CD14-positive monocyte (primary cell): Measurements from ENCODE around the gene NDUFS4. TPM values are rescaled to one million over a fixed set of nuclear protein-coding genes. Genes with fewer than 3 reads are reported as not detected.

Experiments
- DNase-seq, 3 donors: peaks; one replicate each; pipeline ENCODE4 v3.0.0-alpha.2; 2011 to 2022
- H2AFZ ChIP-seq: 2 replicates; pipeline ENCODE4 v1.6.0; 2012; ENCODE audit warnings: mild to moderate bottlenecking, low read depth, low read length, inconsistent platforms; ENCODE audit not compliant: insufficient read depth, poor library complexity, severe bottlenecking
- H3K27ac ChIP-seq, 2 donors: 1 replicate in 1 of 2; 2 replicates in 1 of 2; pipeline ENCODE4 v1.5.1; 2012 to 2013; ENCODE audit warnings: low read length in 2 of 2, control low read depth in 1 of 2, inconsistent platforms in 1 of 2, low read depth in 1 of 2, mild to moderate bottlenecking in 1 of 2
- H3K27me3 ChIP-seq, 2 donors: one replicate each; pipeline versions ENCODE4 v1.6.0 to v1.6.1; 2011 to 2013; ENCODE audit warnings: low read length in 2 of 2; ENCODE audit not compliant: control insufficient read depth in 2 of 2, insufficient read depth in 2 of 2
- H3K36me3 ChIP-seq, 2 donors: replicated peaks in 1 of 2; 1 replicate in 1 of 2; 2 replicates in 1 of 2; pipeline versions ENCODE4 v1.5.1 to v1.6.1; 2012 to 2013; ENCODE audit warnings: low read length in 2 of 2, control low read depth in 1 of 2, inconsistent platforms in 1 of 2, mild to moderate bottlenecking in 1 of 2; ENCODE audit not compliant: insufficient read depth in 2 of 2, control insufficient read depth in 1 of 2
- H3K4me1 ChIP-seq, 2 donors: 1 replicate in 1 of 2; 2 replicates in 1 of 2; pipeline versions ENCODE4 v1.5.1 to v1.6.1; 2012 to 2013; ENCODE audit warnings: low read length in 2 of 2, control low read depth in 1 of 2, inconsistent platforms in 1 of 2, mild to moderate bottlenecking in 1 of 2, moderate library complexity in 1 of 2; ENCODE audit not compliant: insufficient read depth in 2 of 2, control insufficient read depth in 1 of 2
- H3K4me2 ChIP-seq: replicated peaks from 2 replicates; pipeline ENCODE3; 2012; ENCODE audit warnings: low read length, moderate library complexity, mild to moderate bottlenecking; ENCODE audit not compliant: poor library complexity, severe bottlenecking; ENCODE audit errors: extremely low read depth
- H3K4me3 ChIP-seq, 3 experiments: fragments of 200-600 bp in 1 of 3; sonication (generic) in 1 of 3; replicated peaks in 1 of 3; 1 replicate in 2 of 3; 2 replicates in 1 of 3; pipeline ENCODE4 v1.5.1; 2011 to 2013; ENCODE audit warnings: low read length in 3 of 3, mild to moderate bottlenecking in 3 of 3, control low read depth in 2 of 3, low read depth in 2 of 3, inconsistent platforms in 1 of 3, moderate library complexity in 1 of 3
- H3K79me2 ChIP-seq: 2 replicates; pipeline ENCODE4 v1.6.0; 2012; ENCODE audit warnings: mild to moderate bottlenecking, control low read depth, inconsistent platforms, low read length, moderate library complexity; ENCODE audit not compliant: insufficient read depth
- H3K9ac ChIP-seq: 2 replicates; pipeline ENCODE4 v1.6.0; 2017; ENCODE audit warnings: low read length, mild to moderate bottlenecking; ENCODE audit not compliant: insufficient read depth, poor library complexity, severe bottlenecking
- H3K9me3 ChIP-seq, 2 donors: replicated peaks in 1 of 2; 1 replicate in 1 of 2; 2 replicates in 1 of 2; pipeline versions ENCODE4 v1.5.1 to v1.6.1; 2012 to 2013; ENCODE audit warnings: low read length in 2 of 2, control low read depth in 1 of 2; ENCODE audit not compliant: control insufficient read depth in 1 of 2, insufficient read depth in 1 of 2
- H4K20me1 ChIP-seq: 2 replicates; pipeline ENCODE4 v1.6.0; 2012; ENCODE audit warnings: mild to moderate bottlenecking, low read length, control low read depth, moderate library complexity; ENCODE audit not compliant: insufficient read depth
- H3K27ac Mint-ChIP-seq, 7 donors: one replicate each; pipeline ENCODE4 v1.8.0; 2020; ENCODE audit warnings: mild to moderate bottlenecking in 7 of 7, mixed read lengths in 7 of 7, moderate library complexity in 6 of 7, inconsistent platforms in 2 of 7
- H3K27me3 Mint-ChIP-seq, 3 donors: one replicate each; pipeline ENCODE4 v1.8.0; 2021 to 2022; ENCODE audit warnings: low read depth in 3 of 3, mild to moderate bottlenecking in 3 of 3, mixed read lengths in 3 of 3, moderate library complexity in 3 of 3, inconsistent platforms in 1 of 3
- H3K36me3 Mint-ChIP-seq, 2 donors: one replicate each; pipeline ENCODE4 v1.8.0; 2020; ENCODE audit warnings: mixed read lengths in 2 of 2, inconsistent platforms in 1 of 2, mild to moderate bottlenecking in 1 of 2
- H3K4me1 Mint-ChIP-seq: one replicate; pipeline ENCODE4 v1.8.0; 2020; ENCODE audit warnings: mild to moderate bottlenecking, mixed read lengths
- H3K4me3 Mint-ChIP-seq, 2 donors: one replicate each; pipeline ENCODE4 v1.8.0; 2020; ENCODE audit warnings: mild to moderate bottlenecking in 2 of 2, mixed read lengths in 2 of 2, moderate library complexity in 1 of 2
- H3K9me3 Mint-ChIP-seq, 7 donors: one replicate each; pipeline ENCODE4 v1.8.0; 2020 to 2022; ENCODE audit warnings: mixed read lengths in 7 of 7, mild to moderate bottlenecking in 6 of 7, moderate library complexity in 6 of 7, inconsistent platforms in 2 of 7
- CTCF ChIP-seq: fragments of 200-600 bp; IDR thresholded peaks from one replicate; pipeline ENCODE4 v1.8.0; 2022; ENCODE audit warnings: antibody characterized with exemption, mild to moderate bottlenecking
- WGBS: methylation state at CpG from one replicate; pipeline ENCODE4 v1.1.5; 2013; ENCODE audit warnings: missing lambda C conversion rate; ENCODE audit not compliant: insufficient coverage; 5-methylcytosine and 5-hydroxymethylcytosine counted together
- intact Hi-C, 2 donors: fragments of 100-400 bp; cut with micrococcal nuclease; formaldehyde crosslinking; loops; one replicate each; pipeline versions ENCODE4 v1.15.0 to v1.15.1; 2023
- polyA plus RNA-seq, 3 donors: library from polyadenylated mRNA; depleted of rRNA in 1 of 3; unstranded in 2 of 3; stranded (reverse) in 1 of 3; fragments of 300-500 nt in 2 of 3; fragments of >200 nt in 1 of 3; fragmentation: Illumina TruSeq in 2 of 3; gene quantifications; 1 replicate in 2 of 3; 2 replicates in 1 of 3; pipeline ENCODE4 v1.2.3, GENCODE V29; 2012 to 2021

NDUFS4 gene
- polyA plus RNA-seq, 3 donors: 42.5 to 118 (median 111) TPM

GRCh38 chr5:53643445-53643844 is 83.0 kb downstream of the NDUFS4 start:
- peaks cover 6 to 31% of the 10 kb centered on the region in 2 donors for H3K36me3 ChIP-seq
- H3K9me3 ChIP-seq: no peaks in the 10 kb centered on the region
- H3K4me2 ChIP-seq: no peak overlapping the region
- Mint-ChIP-seq H3K9me3 (no peaks in the 10 kb centered on the region), H3K27ac (no peak overlapping the region), H3K36me3 (peaks cover 46 to 51% of the 10 kb centered on the region in 2 donors), H3K27me3 (no peaks in the 10 kb centered on the region), H3K4me1 (peaks cover 8% of the 10 kb centered on the region), H3K4me3 (no peak overlapping the region)
- no peak for TF ChIP-seq CTCF
- WGBS: 96% methylated on average over 4 of the region's 4 CpGs
- no peak overlapping the region for H2AFZ ChIP-seq
- H4K20me1 ChIP-seq: peaks cover 17% of the 10 kb centered on the region
- H3K79me2 ChIP-seq: no peaks in the 10 kb centered on the region
- no peak overlapping the region for H3K27ac ChIP-seq
- no peak overlapping the region for H3K4me3 ChIP-seq
- no peaks in the 10 kb centered on the region for H3K27me3 ChIP-seq
- no peak overlapping the region for H3K9ac ChIP-seq
- no peak for DNase-seq
- intact Hi-C loops: no loop called here
- peaks cover 2 to 9% of the 10 kb centered on the region in 2 donors for H3K4me1 ChIP-seq

GRCh38 chr5:53645078-53645477 is 84.6 kb downstream of the NDUFS4 start:
- H3K4me3 ChIP-seq: no peak overlapping the region
- no peaks in the 10 kb centered on the region for H3K79me2 ChIP-seq
- H3K27me3 ChIP-seq: no peaks in the 10 kb centered on the region
- H4K20me1 ChIP-seq: peaks cover 17% of the 10 kb centered on the region
- no CpG with 5 or more reads among the region's 2 CpGs for WGBS
- H3K4me1 ChIP-seq: peaks cover 2 to 9% of the 10 kb centered on the region in 2 donors
- Mint-ChIP-seq H3K27me3 (no peaks in the 10 kb centered on the region), H3K27ac (no peak overlapping the region), H3K4me3 (no peak overlapping the region), H3K4me1 (peaks cover 8% of the 10 kb centered on the region), H3K9me3 (peaks cover 0 to 2% (median 0%) of the 10 kb centered on the region in 7 donors), H3K36me3 (peaks cover 49 to 56% of the 10 kb centered on the region in 2 donors)
- H2AFZ ChIP-seq: no peak overlapping the region
- no peak for DNase-seq
- H3K27ac ChIP-seq: no peak overlapping the region
- no peak overlapping the region for H3K4me2 ChIP-seq
- no peak for TF ChIP-seq CTCF
- H3K9me3 ChIP-seq: no peaks in the 10 kb centered on the region
- intact Hi-C loops: no loop called here
- H3K9ac ChIP-seq: no peak overlapping the region
- H3K36me3 ChIP-seq: peaks cover 8 to 40% of the 10 kb centered on the region in 2 donors
